ENCODE results near the gene TMEM200A. TPM values are rescaled to one million over a fixed set of nuclear protein-coding genes. Genes with fewer than 3 reads are reported as not detected.

The TMEM200A gene
- total RNA-seq, 6 experiments from 2014 or later = 78.0 to 131 (median 114) TPM

DNA sequence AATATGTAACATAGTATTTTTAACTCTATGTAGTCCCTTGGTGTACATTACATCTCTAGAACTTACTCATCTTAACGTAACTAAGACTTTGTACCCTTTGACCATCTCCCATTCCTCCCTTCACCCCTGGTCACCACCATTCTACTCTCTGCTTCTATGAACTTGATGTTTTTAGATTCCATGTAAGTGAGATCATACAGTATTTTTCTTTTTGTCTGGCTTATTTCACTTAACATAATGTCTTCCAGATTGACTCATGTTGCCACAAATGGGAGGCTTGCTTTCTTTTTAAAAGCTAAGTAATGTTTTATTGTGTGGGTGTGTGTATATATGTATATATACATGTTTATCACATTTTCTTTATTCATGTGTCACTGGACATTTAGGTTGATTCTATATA lies 55.8 kb downstream of the TMEM200A start:
- DNase-seq = peak; percentile 73
- Mint-ChIP-seq H3K27me3 (ENCODE audit: insufficient read depth) (peaks cover 2% of the 10 kb centered on the region), H3K4me1 (ENCODE audit: low read depth) (peaks cover 90% of the 10 kb centered on the region), H3K4me3 (peak overlapping the region; percentile 31), H3K36me3 (ENCODE audit: low read depth) (peaks cover 62% of the 10 kb centered on the region), H3K27ac (peak overlapping the region; percentile 73), H3K9me3 (no peaks in the 10 kb centered on the region; the same call in 1 of the 2 replicates)
- TF ChIP-seq, protein P1, sequence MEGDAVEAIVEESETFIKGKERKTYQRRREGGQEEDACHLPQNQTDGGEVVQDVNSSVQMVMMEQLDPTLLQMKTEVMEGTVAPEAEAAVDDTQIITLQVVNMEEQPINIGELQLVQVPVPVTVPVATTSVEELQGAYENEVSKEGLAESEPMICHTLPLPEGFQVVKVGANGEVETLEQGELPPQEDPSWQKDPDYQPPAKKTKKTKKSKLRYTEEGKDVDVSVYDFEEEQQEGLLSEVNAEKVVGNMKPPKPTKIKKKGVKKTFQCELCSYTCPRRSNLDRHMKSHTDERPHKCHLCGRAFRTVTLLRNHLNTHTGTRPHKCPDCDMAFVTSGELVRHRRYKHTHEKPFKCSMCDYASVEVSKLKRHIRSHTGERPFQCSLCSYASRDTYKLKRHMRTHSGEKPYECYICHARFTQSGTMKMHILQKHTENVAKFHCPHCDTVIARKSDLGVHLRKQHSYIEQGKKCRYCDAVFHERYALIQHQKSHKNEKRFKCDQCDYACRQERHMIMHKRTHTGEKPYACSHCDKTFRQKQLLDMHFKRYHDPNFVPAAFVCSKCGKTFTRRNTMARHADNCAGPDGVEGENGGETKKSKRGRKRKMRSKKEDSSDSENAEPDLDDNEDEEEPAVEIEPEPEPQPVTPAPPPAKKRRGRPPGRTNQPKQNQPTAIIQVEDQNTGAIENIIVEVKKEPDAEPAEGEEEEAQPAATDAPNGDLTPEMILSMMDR (IDR thresholded peaks at IDR 0.05) = no peak

DNA sequence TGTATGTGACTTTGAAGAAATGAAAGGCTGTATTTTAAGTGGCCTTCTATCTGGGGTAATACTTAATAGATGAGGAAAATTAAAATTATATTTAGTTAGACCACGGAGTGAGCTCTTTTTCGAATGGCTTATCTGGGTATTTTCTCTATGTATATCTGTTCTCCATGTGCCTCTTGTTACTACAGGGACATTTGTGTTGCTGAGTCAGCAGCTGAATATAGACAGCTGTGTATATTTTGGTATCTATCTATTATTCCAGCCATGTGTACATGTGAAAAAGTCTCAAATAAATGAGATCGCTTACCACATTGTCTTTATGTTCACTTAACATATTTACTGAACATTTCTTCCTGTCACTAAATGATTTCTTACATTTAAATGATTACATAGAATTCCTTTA lies 57.2 kb downstream of the TMEM200A start:
- Mint-ChIP-seq H3K4me3 (no peak overlapping the region), H3K27ac (no peak overlapping the region), H3K9me3 (no peaks in the 10 kb centered on the region; the same call in 1 of the 2 replicates), H3K4me1 (ENCODE audit: low read depth) (peaks cover 90% of the 10 kb centered on the region), H3K36me3 (ENCODE audit: low read depth) (peaks cover 49% of the 10 kb centered on the region), H3K27me3 (ENCODE audit: insufficient read depth) (peaks cover 2% of the 10 kb centered on the region)
- TF ChIP-seq, protein P1 (IDR thresholded peaks at IDR 0.05) = no peak
- no peak for DNase-seq

DNA sequence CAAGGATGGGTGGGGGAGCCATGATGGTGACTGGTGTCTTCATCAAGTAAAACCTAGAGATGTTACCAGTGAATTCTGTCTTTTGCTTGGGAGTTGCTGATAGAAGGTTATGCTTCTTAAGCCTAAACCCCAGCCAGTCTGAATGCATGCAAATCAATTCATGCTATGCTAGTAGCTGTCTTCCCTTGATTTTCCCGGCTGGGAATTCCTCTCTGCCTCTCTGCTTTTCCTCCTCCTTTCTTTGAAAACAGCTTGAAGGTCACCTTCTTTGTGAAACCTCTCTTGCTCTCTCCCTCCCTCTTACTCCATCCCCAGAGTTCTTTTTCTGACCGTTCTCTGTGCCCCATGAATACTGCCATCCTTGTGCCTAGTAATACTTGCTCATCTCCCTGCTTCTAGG lies 58.9 kb downstream of the TMEM200A start:
- H3K27ac Mint-ChIP-seq = peak overlapping the region; percentile 93
- no peak for DNase-seq
- H3K9me3 Mint-ChIP-seq = no peaks in the 10 kb centered on the region; the same call in 1 of the 2 replicates
- H3K27me3 Mint-ChIP-seq (ENCODE audit: insufficient read depth) = no peaks in the 10 kb centered on the region; the same call in 1 of the 2 replicates
- H3K4me1 Mint-ChIP-seq (ENCODE audit: low read depth) = peaks cover 89% of the 10 kb centered on the region
- peaks cover 39% of the 10 kb centered on the region for H3K36me3 Mint-ChIP-seq (ENCODE audit: low read depth)
- TF ChIP-seq, protein P1 (IDR thresholded peaks at IDR 0.05) = no peak
- peak overlapping the region; percentile 1; the same call in 1 of the 2 replicates for H3K4me3 Mint-ChIP-seq

DNA sequence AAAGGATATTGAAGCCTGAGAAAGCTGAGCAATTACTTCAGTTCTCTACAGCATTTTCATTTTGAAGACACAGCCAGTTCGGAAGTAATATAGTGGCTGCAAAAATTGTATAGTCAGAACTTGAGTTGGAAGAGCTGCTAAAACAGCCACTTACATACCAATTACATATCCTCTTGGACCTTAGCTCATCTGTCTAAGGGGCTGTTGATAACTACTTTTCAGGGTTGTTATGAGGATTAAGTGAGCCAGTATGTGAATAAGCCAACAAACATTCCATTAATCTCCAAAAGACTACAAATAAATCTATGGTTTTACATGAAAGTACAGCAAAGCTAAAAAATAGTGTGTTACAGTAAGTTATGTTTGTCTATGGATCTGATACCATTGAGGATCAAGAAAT lies 59.7 kb downstream of the TMEM200A start:
- Mint-ChIP-seq H3K36me3 (ENCODE audit: low read depth) (peaks cover 36% of the 10 kb centered on the region), H3K27me3 (ENCODE audit: insufficient read depth) (no peaks in the 10 kb centered on the region; the same call in 1 of the 2 replicates), H3K9me3 (no peaks in the 10 kb centered on the region; the same call in 1 of the 2 replicates), H3K4me3 (peak overlapping the region; percentile 66), H3K4me1 (ENCODE audit: low read depth) (peaks cover 88% of the 10 kb centered on the region), H3K27ac (peak overlapping the region; percentile 93)
- DNase-seq = peak; percentile 55
- TF ChIP-seq, protein P1 (IDR thresholded peaks at IDR 0.05) = no peak

DNA sequence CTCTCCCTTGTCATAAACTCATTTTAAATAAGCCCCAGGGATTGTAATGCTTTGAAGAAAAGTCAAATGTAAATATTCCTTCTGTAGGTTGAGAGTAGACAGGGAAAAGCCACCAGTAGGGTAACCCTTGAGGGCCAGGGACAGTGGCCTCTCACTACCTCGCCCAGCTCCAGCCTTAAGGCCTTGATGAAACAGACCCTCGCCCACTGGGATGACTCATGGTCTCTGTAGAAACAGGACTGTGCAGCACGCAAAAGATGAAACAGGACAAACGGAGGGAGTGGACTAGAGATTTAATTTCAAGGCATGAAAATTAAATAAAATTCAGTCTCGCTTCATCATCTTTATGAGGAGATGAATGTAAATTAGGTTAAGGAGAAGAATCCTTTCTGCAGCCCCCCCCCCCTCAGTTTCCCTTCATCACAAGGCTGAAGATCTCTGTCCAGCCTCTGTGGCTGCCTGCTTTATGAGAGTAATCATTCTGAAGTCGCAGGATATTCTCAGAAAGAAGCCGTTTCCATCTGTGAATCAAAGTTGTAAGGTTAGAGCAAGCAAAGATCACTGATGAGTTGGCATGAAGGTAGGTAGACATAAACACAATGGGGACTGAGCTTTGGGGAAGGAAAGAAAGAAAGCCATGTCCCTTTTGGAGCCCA lies 60.4 kb downstream of the TMEM200A start:
- TF ChIP-seq, protein P1 (IDR thresholded peaks at IDR 0.05) = no peak
- Mint-ChIP-seq H3K27ac (peak overlapping the region; percentile 93), H3K36me3 (ENCODE audit: low read depth) (peaks cover 30% of the 10 kb centered on the region), H3K27me3 (ENCODE audit: insufficient read depth) (no peaks in the 10 kb centered on the region; the same call in 1 of the 2 replicates), H3K4me1 (ENCODE audit: low read depth) (peaks cover 82% of the 10 kb centered on the region), H3K4me3 (peak overlapping the region; percentile 66), H3K9me3 (no peaks in the 10 kb centered on the region; the same call in 1 of the 2 replicates)
- peak; percentile 35 for DNase-seq
